GM18505 (cell line): ENCODE data around the gene THAP6.
"Not testable (repeated sequence)": the region's sequence is repeated elsewhere in the genome, so short reads cannot be mapped to it uniquely, and the experiment has no call there.

Source experiments
- ATAC-seq: cut with Tn5 transposase; IDR thresholded peaks from one replicate; pipeline ENCODE4 v1.9.1; 2021; ENCODE audit not compliant: unreplicated experiment
- POLR2A ChIP-seq: IDR thresholded peaks from 4 replicates; pipeline ENCODE4 v1.6.1; 2011; ENCODE audit warnings: borderline replicate concordance; ENCODE audit not compliant: insufficient read depth, insufficient read length; ENCODE audit errors: extremely low read depth

THAP6 gene, protein sequence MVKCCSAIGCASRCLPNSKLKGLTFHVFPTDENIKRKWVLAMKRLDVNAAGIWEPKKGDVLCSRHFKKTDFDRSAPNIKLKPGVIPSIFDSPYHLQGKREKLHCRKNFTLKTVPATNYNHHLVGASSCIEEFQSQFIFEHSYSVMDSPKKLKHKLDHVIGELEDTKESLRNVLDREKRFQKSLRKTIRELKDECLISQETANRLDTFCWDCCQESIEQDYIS

DNA sequence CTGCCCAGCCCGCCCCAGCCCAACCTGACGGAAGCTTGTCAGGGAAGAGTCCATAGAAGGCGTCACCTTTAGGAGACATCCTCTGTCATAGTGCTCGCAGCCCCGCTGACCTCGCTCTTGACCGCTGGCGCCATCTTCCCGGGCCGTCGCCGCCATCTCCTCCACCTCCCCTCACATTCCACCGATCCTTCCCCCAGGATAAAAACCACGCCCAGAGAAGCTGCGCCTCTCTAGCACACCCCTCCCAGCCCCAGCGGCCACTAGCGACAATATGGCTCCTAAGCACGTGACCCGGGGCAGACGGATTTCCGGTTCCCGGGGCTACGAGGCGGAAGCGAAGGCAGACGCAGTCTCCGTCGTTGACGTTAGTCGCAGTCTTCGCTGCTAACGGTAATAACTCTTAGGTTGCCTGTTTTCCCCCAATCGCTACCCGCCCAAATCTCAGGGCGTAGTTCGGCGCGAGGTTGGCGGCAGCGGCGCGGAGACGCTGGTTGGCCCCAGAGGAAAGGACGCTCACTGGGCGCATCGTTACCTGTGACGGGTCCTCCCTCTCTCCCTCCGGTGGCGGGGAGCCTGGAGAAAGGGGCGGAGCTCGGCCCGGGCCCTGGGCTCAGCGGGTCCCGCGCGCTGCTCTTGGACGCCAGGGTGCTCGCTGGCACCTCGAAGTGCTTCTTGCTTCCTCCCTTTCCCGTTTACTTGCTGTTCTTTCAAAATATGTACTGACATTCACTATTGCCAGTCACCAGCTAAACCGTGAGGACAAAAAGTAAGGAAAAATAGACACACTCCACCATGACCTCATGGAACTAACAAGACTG is at the start of gene THAP6, which contains the start of gene RCHY1:
THAP6 (plus strand) TSS at position 343 of the 818 bp plus-strand sequence. CDS start 980 bp downstream, outside the sequence.
RCHY1 (minus strand) TSS at position 273 of the 818 bp plus-strand sequence; CDS start at position 156, 117 bp downstream.
- peak; percentile 98 for TF ChIP-seq POLR2A
- peak; percentile 94 for ATAC-seq

DNA sequence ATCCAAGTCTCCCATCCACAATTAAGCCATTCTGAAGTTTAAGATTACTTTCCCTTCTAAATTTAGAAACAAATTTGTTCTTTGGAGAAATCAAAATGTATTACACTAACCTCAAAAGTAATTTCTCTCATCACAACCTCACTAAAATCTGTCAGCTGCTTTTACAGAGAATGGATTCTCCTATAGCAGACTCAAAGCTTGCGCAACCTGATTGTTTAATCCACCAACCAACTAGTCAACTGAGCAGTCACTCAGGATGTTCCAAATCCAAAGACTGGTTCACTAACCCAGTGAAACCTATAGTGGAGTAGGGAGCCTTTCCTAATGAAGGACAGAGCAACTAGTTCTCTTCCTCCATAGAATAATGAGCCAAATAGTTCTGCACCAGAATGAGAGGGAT is 44.4 kb upstream of the THAP6 start:
- ATAC-seq = no peak

DNA sequence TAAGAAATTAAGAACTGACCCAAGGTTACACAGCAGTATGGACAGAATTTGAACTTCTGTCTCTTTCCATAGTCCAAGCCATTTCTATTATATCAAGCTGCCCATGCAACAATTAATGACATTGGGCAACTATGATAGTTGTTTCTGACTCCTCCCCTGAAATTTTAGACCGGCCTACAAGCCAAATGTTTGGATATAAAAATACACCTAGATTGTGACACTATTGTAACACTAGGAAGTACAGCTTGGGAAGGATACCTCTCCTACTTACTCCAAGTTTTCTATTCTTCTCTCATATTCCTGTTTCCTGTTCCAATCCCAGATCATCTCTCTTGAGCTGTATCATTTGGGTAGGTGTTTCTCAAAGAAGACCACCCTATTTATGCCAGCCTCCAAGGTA is 43.5 kb upstream of the THAP6 start:
- ATAC-seq = no peak
- TF ChIP-seq POLR2A = no peak

More for the DNA sequence above, 44.4 kb upstream of the THAP6 start:
- no peak for TF ChIP-seq POLR2A

DNA sequence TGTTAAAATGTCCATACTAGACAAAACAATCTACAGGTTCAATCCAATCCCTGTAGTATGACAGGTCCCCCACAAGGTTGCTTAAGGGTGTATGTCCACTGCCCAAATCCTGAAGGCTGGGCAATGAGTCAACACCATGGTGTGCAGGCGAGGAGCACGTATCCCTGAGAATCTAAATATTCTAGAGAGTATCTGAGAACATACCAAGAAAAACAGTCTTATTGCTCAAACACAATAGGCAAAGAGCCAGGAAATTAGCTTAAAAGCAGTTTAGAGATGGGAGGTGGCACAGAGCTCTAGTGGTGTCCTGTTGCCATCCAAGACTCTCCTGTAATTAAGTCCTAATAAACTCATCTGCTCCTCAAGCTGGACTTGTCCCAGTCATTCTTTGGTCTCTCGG is 37.1 kb upstream of the THAP6 start:
- TF ChIP-seq POLR2A = no peak
- no peak for ATAC-seq

DNA sequence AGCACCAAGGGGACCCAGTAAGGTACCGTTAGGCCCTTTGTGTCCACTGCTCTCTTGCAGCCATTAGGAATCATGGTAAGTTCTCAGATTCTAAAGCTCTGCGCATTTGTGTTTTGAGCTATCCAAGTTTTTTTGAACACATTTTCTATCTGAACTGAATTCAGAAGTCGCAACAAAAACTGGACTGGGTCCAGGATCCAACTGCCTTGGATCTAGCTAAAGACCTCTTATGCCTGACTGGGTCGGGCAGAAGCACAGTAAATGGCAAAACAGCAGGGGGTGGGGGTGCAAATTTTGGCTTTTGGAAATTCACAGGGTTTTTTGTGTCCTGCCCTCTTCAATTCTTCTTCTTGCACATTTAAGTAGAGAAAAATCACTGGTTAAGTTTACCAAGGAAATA is 30.1 kb upstream of the THAP6 start:
- no peak for ATAC-seq
- no peak for TF ChIP-seq POLR2A

- ATAC-seq = no peak
- TF ChIP-seq POLR2A = no peak
Measured at GRCh38 chr4:75490155-75490554, 24.1 kb upstream of the THAP6 start.

GRCh38 chr4:75494563-75494962 is 19.7 kb upstream of the THAP6 start:
- ATAC-seq = no peak
- TF ChIP-seq POLR2A = no peak

GRCh38 chr4:75495476-75495875 is 18.8 kb upstream of the THAP6 start:
- no peak for ATAC-seq
- TF ChIP-seq POLR2A = no peak

- ATAC-seq = no peak
- TF ChIP-seq POLR2A = no peak
Measured at GRCh38 chr4:75496406-75496805, 17.9 kb upstream of the THAP6 start.

DNA sequence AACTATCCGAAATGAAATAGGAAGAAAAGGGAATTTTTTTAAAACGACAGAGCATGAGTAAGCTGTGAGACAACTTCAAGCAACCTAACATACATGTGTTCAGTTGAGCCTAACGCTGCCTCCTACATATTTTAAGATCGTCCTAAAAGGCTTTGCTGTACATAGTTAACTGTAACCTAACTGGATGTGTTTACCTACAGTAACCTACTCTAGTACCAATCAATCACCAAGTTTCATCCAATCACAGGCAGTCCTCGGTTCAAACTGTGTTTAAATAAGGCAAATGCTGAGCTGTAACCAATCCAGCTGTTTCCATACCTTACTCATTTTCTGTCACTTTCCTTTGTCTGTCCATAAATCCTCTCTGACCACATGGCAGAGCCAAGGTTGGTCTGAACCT is 17.1 kb upstream of the THAP6 start:
- no peak for TF ChIP-seq POLR2A
- no peak for ATAC-seq

DNA sequence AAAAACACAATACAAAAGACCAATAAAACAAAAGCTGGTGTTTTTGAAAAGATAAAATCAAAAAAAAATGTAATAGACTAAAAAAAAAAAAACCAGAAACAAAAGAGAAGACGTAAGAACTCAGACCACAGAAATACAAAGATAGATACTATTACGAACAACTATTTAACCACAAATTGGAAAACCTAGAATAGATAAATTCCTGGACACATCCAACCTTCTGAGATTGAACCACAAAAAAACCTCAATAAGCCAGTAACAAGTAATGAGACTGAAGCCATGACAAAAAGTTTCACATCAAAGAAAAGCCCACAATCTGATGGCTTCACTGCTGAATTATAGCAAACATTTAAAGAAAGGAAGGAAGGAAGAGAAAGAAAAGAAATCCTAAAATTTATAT is 16.2 kb upstream of the THAP6 start:
- TF ChIP-seq POLR2A = no peak
- ATAC-seq = no peak

DNA sequence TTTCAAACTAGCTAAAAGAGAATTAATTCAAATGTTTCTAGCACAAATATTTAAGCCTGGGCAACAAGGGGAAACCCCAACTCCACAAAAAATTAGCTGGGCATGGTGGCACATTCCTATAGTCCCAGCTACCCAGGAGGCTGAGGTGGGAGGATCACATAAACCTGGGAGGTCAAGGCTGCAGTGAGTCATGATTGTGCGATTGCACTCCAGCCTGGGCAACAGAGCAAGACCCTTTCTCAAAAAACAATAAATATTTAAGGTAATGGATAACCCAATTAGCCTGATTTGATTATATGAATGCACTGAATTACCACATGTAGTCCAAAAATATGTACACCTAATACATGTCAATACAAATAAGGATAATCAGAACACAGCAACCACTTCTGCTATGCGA is 14.4 kb upstream of the THAP6 start:
- no peak for ATAC-seq
- TF ChIP-seq POLR2A = no peak

DNA sequence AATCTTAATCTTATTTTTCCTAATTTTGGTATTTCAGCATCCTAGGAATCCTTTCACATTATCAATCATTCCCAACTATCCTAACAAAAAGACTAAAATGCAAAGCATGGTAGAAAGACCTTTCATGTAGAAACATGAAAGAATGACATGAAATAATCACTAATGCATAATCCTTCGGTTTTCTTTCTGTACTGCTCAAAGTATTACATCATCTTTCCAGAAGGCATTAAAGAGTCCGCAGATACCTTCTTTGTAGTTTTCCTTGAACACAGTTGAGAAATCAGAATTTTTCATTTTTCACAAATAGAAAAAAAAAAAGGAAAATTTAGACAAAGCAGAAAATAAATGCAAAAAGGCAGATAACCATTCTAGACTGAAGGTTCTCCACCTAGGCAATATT is 11.6 kb upstream of the THAP6 start:
- no peak for ATAC-seq
- TF ChIP-seq POLR2A = no peak

GRCh38 chr4:75505630-75506029 is 8.6 kb upstream of the THAP6 start:
- no peak for TF ChIP-seq POLR2A
- ATAC-seq = no peak

DNA sequence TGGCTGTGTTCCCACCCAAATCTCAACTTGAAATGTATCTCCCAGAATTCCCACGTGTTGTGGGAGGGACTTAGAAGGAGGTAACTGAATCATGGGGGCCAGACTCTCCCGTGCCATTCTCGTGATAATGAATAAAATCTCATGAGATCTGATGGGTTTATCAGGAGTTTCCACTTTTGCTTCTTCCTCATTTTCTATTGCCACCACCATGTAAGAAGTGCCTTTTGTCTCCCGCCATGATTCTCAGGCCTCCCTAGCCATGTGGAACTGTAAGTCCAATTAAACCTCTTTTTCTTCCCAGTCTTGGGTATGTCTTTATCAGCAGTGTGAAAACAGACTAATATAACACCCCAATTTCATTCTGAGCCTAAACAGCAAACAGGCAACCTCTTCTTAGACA is 4.7 kb upstream of the THAP6 start:
- not testable (repeated sequence) for ATAC-seq
